GM19372 (cell line): ENCODE measurements around the gene PPP4R3A.
A peak's percentile ranks its signal among the peaks of the same experiment; 100 is the strongest.
"Not testable (repeated sequence)": the region's sequence is repeated elsewhere in the genome, so short reads cannot be mapped to it uniquely, and the experiment has no call there.

ENCODE experiments used
- ATAC-seq: cut with Tn5 transposase; IDR thresholded peaks from one replicate; pipeline ENCODE4 v1.9.1; 2021; ENCODE audit warnings: mild to moderate bottlenecking, low read depth, moderate library complexity; ENCODE audit not compliant: unreplicated experiment

Gene PPP4R3A

GRCh38 chr14:91444335-91445020 lies 65.6 kb downstream of the PPP4R3A start:
- ATAC-seq: no peak

- no peak for ATAC-seq
Observed at GRCh38 chr14:91439345-91439744, 70.8 kb downstream of the PPP4R3A start.

- no peak for ATAC-seq
Observed at GRCh38 chr14:91438845-91439244, 71.3 kb downstream of the PPP4R3A start.

- ATAC-seq: not testable (repeated sequence)
Observed at GRCh38 chr14:91436266-91436665, 73.8 kb downstream of the PPP4R3A start.

GRCh38 chr14:91429385-91429784 lies 80.7 kb downstream of the PPP4R3A start:
- no peak for ATAC-seq

GRCh38 chr14:91428931-91429330 lies 81.2 kb downstream of the PPP4R3A start:
- not testable (repeated sequence) for ATAC-seq

- ATAC-seq: not testable (repeated sequence)
Observed at GRCh38 chr14:91425531-91425944, 84.6 kb downstream of the PPP4R3A start.

GRCh38 chr14:91424813-91425530 lies 85.1 kb downstream of the PPP4R3A start:
- no peak for ATAC-seq

- ATAC-seq: no peak
Observed at GRCh38 chr14:91420686-91421085, 89.4 kb downstream of the PPP4R3A start.

- ATAC-seq: no peak
Observed at GRCh38 chr14:91419451-91419850, 90.7 kb downstream of the PPP4R3A start.

GRCh38 chr14:91419044-91419397 lies 91.1 kb downstream of the PPP4R3A start:
- no peak for ATAC-seq

- no peak for ATAC-seq
Observed at GRCh38 chr14:91418387-91419043, 91.6 kb downstream of the PPP4R3A start.

- peak; percentile 29 for ATAC-seq
Observed at GRCh38 chr14:91417983-91418386, 92.1 kb downstream of the PPP4R3A start.

- peak; percentile 45 for ATAC-seq
Observed at GRCh38 chr14:91417120-91417982, 92.8 kb downstream of the PPP4R3A start, which contains the start of gene CCDC88C. TSS of gene CCDC88C (minus strand) at chr14:91417820. CDS start at chr14:91417690, 130 bp downstream.

- ATAC-seq: no peak
Observed at GRCh38 chr14:91416744-91417119, 93.4 kb downstream of the PPP4R3A start.

GRCh38 chr14:91415794-91416743 lies 94.0 kb downstream of the PPP4R3A start:
- peak; percentile 53 for ATAC-seq

- no peak for ATAC-seq
Observed at GRCh38 chr14:91414475-91414833, 95.7 kb downstream of the PPP4R3A start.

- ATAC-seq: no peak
Observed at GRCh38 chr14:91413547-91414474, 96.3 kb downstream of the PPP4R3A start.
